CD4-positive, alpha-beta T cell treated with Interleukin-17A for 4 hours (primary cell): ENCODE results near the gene TECPR2.
"Not testable (repeated sequence)": the region's sequence is repeated elsewhere in the genome, so short reads cannot be mapped to it uniquely, and the experiment has no call there.

ENCODE experiments used
- DNase-seq: peaks from one replicate; pipeline ENCODE4 v3.0.0-alpha.2; 2020; ENCODE audit warnings: mixed read lengths

The TECPR2 gene, protein sequence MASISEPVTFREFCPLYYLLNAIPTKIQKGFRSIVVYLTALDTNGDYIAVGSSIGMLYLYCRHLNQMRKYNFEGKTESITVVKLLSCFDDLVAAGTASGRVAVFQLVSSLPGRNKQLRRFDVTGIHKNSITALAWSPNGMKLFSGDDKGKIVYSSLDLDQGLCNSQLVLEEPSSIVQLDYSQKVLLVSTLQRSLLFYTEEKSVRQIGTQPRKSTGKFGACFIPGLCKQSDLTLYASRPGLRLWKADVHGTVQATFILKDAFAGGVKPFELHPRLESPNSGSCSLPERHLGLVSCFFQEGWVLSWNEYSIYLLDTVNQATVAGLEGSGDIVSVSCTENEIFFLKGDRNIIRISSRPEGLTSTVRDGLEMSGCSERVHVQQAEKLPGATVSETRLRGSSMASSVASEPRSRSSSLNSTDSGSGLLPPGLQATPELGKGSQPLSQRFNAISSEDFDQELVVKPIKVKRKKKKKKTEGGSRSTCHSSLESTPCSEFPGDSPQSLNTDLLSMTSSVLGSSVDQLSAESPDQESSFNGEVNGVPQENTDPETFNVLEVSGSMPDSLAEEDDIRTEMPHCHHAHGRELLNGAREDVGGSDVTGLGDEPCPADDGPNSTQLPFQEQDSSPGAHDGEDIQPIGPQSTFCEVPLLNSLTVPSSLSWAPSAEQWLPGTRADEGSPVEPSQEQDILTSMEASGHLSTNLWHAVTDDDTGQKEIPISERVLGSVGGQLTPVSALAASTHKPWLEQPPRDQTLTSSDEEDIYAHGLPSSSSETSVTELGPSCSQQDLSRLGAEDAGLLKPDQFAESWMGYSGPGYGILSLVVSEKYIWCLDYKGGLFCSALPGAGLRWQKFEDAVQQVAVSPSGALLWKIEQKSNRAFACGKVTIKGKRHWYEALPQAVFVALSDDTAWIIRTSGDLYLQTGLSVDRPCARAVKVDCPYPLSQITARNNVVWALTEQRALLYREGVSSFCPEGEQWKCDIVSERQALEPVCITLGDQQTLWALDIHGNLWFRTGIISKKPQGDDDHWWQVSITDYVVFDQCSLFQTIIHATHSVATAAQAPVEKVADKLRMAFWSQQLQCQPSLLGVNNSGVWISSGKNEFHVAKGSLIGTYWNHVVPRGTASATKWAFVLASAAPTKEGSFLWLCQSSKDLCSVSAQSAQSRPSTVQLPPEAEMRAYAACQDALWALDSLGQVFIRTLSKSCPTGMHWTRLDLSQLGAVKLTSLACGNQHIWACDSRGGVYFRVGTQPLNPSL (N-terminal part only)

DNA sequence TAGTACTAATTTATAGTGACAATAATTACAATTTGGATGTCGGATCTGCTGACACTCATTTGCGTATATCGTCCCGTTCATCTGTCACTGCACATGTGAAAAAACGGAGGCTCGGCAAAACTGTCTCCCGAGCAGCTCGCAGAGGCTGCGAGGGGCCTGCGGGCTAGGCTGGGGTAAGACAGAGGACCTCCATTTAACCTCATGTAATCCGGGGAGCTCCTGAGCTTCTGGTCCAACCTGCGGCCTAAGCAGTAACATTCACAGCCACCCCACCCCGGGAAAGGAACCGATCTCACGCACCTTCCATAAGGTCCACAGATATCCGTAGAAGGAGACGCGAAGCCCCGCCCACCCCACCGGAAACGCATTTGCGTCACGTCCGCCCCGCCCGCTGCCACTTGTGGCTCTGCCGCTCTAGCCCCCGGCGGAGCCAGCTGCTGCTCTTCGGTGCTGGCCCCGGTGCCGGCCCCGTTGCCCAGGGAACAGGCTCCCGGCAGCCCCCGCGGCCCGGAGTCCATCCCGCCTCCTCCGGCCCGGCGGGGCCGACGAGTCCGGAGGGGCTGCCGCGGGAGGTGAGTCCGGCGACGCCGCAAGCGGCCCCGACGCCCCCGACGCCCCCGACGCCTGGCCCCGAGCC, at the start of gene TECPR2, which contains the start of gene CINP:
Gene TECPR2, plus strand, starts transcription at position 397 of the 637 bp plus-strand sequence. CDS start 13,781 bp downstream, outside the sequence.
Gene CINP, minus strand, starts transcription at position 346 of the 637 bp plus-strand sequence. Its CDS starts 39 bp downstream, at position 307.
- DNase-seq = peak; percentile 98

DNA sequence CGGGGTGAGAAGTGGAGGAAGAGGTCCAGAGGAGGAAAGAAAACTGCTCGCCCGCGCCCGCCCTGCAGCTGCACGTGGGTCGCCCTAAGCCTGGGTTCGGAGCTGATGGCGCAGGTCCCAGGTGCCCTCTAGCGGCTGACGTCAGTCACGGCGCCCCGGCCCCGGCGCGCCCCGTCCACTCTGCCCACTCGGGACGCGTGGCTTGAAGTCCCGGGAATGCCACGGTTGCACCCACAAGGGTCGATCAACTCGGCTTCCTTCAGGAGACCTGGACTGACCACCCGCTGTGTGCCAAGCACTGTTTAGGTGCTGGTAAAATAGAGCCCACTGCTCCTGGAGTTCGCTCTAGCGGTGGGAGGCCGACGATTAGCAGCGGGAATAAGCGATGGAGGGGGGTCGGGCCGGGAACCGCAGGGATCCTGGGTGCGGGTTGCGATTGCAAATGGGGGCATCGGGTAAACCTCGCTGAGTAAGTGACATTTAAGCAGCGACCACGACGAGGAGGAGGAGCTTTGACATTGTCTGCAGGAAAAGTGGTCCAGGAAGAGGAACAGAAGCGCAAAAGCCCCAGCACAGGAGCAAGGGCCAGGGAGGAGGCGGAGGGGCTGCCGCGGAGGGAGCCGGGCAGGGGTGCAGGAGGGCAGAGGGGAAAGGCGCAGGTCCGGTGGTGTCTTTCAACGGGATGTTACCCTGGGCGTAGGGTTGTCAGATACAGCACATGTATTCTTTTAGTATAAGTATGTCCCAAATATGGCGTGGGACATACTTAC, 48.3 kb upstream of the TECPR2 start:
- DNase-seq = peak; percentile 87

DNA sequence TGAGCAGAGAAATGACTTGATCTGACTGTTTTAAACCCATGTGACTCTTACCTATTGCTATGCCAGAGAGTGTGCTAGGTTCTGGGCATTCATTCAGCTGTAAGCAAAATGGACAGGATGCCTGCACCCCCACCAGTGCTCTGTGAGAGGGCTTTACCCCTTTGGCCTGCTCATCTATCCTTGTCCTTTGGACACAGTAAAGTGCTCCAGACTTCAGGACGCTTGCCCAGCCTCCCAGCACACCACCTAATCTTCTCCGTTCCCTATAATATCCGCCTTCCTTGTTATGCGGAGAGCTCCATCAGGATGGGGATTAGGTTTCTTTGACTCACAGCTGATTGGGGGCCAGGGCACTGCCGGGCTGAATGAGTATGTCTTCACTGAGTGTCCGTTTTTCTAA, 47.6 kb upstream of the TECPR2 start:
- DNase-seq = no peak

DNA sequence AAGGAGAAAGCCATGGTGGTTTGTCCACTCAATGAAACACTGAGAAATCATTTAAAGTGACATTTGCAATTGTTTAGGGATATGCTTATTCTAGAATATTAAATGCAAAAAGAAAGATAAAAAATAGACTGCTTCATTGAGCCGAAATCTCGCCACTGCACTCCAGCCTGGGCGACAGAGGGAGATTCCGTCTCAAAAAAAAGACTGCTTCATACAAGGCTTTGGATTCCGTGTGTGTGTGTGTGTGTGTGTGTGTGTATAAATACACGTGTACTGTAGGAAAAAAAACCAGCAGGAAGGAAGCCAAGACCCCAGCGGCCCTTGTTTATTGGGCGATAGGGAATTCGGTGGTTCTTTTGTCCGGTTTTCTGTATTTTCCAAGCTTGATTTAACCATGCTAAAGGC, 46.4 kb upstream of the TECPR2 start:
- DNase-seq = peak; percentile 41

DNA sequence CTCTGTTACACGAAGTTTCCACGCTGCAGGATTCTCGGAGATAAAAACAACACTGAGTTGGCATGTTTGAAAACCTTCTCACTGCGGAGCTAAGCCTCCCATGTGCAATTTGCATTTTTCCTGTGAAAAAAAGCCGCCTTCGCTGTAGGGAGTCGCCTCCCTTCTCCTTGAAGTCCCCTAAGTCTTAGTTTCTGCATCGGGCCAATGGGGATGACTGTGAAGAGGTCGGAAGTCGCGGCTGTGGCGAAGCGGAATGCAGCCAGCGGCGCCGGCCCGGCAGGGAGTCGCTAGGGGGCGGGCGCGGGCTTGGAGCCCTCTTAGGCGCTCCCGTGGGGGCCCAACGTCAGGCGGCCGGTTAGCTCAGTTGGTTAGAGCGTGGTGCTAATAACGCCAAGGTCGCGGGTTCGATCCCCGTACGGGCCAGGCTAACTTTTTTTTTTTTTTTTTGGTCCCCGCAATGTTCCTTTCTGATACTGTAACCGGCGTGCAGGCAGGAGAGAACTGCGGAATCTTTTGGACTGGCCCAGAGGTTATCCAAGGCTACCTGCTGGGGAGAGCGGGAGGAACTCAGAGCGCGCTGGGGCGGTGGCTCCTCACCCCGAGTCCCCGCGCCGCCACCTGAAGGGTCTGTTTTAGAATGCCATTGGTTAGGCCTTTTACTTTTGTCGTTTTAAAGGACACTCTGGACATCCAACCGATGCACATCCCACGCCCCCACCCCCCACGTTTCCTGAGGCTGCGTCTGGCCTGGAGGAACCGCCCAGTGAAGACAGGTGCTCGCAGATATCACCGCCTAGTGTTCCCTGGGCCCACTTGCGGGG, 45.8 kb upstream of the TECPR2 start:
- DNase-seq = peak; percentile 95

DNA sequence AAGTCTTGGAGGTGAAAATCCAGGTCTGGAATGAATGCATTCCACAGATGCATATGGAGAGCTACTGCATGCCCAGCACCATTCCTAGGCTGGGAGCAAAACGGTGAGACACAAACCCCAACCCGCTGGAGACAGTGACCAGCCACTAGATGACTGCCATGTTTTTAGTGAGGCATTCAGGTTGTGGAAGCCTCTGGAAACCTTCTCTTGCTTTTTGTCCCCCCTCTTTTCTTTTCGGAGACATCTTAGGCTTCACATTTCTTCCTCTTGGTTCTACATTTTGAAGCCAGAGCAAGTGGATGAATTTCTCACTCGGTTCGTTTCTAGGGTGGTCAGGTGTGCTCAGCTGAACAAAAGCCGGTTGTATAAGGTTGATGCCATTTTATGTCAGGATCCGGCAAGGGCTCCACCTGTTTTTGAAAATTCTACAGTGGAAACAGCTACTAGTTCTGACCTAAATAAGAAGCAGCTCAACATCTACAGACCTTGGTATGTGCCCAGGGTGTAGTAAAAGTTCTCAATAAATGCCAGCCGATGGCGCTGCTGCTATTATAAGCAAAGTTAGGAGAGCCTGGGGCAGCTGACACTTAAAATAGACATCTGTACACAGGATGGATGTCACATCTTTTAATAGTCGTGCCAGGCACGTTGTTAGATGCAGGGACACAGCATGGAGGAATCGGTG, 45.0 kb upstream of the TECPR2 start:
- peak; percentile 19 for DNase-seq

DNA sequence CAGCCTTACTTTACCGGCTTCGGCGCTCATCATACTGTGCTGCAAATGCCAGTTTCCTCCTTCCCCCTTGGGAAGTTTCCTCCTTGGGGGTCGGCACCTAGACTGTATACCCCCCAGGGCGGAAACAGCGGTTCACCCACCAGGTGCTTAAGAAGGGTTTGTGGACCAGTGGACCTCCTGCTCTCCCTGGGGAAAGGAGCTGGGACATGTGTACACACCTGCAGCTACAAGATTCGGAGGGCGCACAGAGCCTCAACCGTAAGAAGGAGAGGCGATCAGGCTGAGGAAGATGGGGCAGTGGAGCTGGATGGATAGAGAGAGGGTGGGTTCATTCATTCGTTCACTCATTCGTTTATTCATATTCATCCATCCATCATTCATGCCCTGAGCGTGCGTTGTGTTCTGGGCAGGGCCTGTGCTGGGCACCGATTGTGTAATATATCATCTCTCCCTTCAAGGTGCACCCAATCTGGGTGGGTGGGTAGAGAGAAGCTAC, 43.9 kb upstream of the TECPR2 start:
- peak; percentile 6 for DNase-seq

DNA sequence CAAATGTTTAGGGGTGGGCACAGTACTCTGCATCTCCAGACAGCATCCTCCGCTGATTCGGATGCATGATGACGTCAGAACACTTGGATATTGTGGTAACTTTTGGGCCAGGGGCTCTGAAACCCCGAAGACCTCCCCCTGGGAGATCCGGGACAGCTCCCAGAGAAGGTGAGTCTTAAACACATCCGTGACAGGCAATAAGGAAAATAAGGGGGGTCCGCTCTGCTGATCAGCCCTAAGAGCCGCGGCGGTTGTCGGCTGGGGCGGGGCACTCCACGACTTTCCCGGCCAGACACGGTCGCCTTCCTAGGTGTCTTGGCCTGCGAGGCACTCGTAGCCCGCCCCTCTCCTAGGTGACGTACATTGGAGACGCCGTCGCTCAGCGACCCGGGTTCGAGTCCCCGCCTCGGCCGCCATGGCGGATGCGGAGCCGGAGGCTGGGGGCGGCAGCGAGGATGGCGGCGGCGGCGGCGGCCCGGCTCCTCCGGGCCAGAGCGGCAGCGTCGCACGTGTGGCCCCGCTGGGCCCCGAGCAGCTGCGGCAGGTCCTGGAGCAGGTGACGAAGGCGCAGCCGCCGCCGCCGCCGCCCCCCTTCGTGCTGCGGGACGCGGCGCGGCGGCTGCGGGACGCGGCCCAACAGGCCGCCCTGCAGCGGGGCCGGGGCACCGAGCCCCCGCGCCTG, 43.2 kb upstream of the TECPR2 start, which contains the start of gene ZNF839:
Gene ZNF839, plus strand, starts transcription at position 396 of the 682 bp plus-strand sequence. Its CDS starts 20 bp downstream, at position 416.
- peak; percentile 95 for DNase-seq

DNA sequence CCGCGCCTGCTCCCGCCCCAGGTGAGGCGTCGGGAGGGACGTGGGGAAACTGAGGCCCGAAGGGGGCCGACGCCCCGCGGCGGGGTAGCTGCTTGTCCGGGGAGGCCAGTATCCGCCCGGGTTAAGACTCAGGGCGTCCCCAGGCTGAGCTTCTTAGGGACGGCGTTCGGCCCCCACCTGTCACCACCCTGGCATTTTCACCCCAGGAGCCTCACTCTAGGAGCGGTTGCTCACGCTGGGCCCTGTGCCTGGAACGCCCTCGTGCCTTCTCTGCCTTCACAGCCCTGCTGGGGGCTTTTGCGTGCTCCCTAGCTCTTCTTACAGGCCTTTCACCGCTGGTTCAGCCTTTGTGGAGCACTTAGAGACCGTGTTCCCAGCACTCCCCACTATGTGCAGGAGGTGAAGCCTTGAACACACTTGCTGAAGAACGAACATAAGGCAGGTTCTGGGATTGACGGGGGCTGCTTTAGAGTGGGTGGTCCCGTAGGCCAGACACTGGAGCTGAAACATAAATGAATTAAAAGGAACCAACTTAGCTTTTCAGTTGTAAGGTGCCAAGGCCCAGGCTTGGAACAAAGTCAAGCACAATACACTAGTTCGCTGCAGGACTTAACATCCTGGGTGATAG, 42.6 kb upstream of the TECPR2 start:
- peak; percentile 58 for DNase-seq

DNA sequence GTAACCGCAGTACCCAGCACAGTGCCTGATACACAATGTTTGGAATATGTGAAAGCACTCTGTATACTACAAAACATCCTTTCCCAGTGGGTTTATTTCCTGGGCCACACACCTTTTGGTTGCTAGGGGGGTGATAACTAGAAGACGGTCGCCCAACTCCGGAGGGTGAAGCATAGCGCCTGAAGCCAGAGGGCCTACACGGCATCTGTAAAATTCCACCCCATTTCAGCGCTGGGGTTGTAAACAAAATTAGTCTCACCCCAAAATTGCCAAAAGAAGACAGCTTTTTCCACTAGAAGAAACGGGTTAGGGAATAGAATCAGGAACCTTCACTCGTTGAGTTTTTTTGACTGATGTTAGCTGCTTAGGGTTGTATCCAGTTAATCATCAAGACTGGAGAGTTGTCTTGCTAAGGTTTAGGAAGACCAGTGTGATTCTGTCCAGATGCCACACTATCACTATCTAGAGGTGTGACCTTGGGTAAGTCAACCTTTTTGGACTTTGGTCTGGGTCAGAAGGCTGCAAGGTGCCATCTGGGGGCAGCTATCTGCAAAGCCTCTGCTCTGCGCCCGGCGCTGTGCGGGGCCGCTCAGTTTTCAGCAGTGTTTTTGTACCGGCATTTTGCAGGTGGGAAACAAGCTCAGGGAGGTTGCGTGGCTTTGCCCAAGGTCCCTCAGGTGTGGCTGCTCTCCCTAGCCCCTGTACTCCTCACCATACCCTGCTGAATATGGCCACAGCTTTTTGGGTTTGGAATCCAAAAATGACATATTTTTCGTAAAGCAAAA, 41.9 kb upstream of the TECPR2 start:
- DNase-seq = no peak

DNA sequence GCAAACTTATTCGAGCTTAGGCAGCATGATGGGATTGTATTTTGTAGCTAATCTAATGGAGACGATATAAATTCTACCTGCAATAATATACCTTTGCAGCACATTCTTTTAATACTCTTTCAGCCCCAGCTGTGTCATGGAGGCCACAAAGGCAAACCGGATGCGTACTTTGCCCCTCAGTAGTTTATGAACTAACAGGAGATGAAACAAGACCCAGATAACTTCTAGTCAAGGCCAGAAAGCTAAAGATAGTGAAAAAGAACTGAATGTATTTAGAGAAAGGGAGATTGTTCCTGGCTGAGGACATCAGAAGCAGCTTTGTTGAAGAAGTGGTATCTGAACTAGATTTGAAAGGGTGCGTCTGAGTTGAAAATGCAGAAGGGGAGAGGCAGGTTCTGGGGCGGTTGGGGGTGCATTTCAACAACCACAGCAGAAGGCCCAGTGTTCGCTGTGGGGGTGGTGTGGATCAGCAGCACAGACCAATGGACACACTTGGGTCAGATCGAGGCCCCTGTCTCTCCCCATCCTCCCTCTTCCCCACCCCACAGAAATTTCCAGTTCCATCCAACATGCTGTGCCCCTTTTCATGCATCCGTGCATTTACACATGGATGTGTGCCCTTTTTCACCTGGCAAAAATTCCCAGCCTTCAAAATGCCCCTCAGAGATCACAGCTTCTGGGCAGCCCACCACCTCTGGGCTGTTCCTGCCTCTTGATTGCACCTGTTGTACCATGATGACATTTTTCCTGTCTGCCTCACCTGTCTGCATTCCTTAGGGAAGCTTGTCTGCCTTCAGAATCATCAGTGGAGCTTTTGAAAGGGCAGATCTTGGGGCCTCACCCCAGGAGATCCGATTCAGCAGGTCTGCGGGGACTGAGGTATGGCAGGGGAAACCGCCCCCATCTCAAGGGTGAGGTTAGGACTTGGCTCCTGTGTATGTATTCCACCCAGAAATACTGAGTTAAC, 41.0 kb upstream of the TECPR2 start:
- DNase-seq = no peak

DNA sequence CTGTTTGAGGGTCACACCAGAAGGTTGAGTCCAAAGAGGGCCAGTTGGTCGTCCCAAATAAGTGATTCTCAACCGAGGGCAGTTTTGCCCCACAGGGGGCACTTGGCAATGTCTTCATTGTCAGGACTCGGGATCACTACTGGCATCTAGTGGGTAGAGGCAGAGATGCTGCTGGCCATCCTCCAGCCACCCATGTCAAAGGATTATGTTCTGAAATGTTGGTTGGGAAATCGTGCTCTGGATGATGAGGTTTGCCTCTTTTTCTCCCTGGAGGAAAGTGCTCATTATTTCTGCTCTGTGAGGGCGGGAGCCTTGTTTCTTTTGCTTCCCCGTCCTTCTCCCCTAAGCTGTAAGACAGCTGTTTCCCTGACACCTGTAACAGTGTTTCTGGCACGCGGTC, 39.6 kb upstream of the TECPR2 start:
- DNase-seq = peak; percentile 43

DNA sequence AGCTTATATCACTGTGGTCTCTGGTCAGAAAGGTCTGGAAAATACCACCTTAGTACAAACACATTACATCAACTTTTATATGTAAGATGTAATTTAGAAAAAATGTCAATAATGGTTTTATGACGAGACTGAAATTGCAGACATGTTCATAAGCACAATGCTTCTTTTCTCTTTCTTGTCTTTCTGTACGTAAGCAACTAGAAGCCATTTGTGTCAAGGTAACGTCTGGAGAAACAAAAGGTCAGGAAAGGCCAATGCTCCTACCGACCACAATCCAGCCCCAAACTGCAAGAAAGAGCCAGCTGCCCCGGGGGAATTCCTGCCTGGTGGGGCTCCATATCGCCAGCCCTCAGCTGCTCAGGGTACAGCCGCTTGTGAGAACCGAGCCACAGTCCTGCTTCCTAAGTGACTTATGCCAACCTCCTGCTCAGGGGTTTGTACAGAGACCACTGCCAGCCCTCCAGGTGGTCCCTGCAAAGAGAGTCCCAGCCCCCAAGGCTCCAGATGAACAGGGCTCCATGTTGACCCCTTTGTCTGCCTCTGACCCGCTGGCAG, 36.9 kb upstream of the TECPR2 start:
- DNase-seq = no peak

DNA sequence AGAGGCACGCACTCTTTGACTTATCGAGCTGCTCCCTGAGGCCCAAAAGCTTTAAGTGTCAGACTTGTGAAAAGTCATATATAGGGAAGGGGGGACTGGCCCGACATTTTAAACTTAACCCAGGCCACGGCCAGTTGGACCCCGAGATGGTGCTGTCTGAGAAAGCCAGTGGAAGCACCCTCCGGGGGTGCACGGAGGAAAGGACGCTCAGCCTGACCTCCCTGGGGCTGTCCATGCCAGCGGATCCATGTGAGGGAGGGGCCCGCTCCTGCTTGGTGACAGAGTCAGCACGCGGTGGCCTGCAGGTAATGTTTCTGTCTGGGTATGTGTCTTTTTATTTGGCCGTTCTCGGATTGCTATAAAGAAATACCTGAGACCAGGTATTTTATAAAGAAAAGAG, 36.2 kb upstream of the TECPR2 start:
- DNase-seq = no peak

DNA sequence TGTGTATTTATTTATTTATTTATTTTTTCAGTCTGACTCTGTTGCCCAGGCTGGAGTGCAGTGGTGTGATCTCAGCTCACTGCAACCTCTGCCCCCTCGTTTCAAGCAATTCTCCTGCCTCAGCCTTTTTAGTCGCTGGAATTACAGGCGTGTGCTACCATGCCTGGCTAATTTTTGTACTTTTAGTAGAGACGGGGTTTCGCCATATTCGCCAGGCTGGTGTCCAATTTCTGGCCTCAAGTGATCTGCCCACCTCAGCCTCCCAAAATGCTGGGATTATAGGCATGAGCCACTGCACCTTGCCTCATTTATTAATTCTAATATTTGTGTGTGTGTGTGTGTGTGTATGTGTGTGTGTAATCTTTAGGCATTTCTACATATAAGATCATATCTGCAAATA, 33.4 kb upstream of the TECPR2 start:
- DNase-seq = not testable (repeated sequence)

DNA sequence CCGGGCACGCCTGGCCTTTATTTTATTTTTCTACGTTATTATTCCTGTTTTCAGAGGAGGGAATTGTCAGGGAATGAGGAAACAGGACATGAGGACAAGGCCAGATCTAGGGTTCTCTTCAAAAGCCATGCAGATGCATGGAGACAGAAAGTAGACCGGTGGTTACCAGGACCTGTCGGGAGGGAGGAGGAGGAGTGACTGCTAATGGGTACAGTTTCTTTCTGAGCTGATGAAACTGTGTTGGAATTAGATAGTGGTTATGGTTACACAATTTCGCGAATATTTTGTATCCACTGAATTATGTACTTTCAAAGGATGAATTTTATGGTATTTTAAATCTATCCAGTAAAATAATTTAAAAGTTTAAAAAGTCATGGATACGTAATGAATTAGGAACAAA, 31.9 kb upstream of the TECPR2 start:
- DNase-seq = no peak
